ENCODE measurements around the gene POLR3E. TPM values are rescaled to one million over a fixed set of nuclear protein-coding genes. Genes with fewer than 3 reads are reported as not detected.
"Not testable (repeated sequence)": the region's sequence is repeated elsewhere in the genome, so short reads cannot be mapped to it uniquely, and the experiment has no call there.

POLR3E gene
- total RNA-seq, 1 donor from 2014 or later: 69.6 TPM

DNA sequence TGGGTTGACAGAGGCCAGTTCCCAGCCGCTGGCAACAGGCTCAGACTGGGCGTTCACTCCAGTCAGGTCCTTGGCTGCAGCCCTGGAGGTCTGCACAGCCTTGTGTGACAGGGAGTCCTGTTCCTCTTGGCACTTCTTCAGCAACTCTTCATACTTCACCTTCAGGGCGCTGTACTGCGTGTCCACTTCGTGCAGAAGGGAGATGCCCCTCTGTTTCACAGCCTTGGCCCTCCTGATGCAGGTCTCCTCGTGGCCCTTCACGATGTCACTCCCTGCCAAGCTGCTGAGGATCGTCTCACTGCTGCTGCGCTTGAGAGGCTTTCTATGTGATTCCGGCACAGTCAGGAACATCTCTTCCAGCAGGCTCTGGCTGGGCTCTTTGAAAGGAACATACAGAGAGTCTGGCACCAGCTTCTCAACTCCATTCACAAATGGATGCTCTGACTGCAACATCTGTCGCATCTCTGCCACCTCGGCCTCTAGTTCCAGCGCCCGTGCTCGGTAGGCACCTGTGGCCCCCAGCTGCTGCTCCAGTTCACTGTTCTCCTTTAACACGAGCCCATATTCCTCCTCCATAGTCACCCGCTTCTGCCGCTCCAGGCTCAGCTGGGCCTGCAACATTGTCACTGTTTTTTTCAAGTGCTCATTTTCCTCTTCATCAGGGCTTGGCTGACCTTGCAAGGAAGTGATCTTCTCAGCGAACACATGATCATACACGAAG lies 50.1 kb downstream of the POLR3E start:
- DNase-seq (ENCODE audit: low spot score, unreplicated experiment): no peak
- no peaks in the 10 kb centered on the region for H3K9me3 Mint-ChIP-seq (ENCODE audit: low read depth)

DNA sequence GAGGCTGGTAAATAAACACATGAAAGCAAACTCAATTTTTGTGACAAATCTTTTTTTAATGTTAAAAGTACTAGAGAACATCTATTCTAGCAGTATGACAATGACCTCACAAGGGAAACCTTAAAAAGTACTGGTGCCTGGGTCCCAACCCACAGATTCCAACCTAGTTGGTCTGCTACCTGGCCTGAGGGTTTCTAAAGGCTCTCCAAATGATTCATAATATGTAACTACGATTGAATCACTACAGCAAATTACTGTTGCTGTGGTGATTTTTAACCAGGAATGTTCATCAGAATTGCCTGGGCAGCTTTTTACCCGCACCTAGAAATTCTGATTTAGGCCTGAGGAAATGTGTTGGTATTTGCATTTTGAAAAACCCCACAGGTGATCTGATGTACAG lies 51.1 kb downstream of the POLR3E start:
- no peaks in the 10 kb centered on the region for H3K27me3 Mint-ChIP-seq
- no peaks in the 10 kb centered on the region for H3K4me1 Mint-ChIP-seq (ENCODE audit: low read depth)
- H3K9me3 Mint-ChIP-seq (ENCODE audit: low read depth): no peaks in the 10 kb centered on the region
- H3K36me3 Mint-ChIP-seq (ENCODE audit: insufficient read depth): peaks cover 35% of the 10 kb centered on the region
- H3K27ac Mint-ChIP-seq: no peak overlapping the region
- no peak overlapping the region for H3K4me3 Mint-ChIP-seq (ENCODE audit: low read depth)
- TF ChIP-seq, protein P1, sequence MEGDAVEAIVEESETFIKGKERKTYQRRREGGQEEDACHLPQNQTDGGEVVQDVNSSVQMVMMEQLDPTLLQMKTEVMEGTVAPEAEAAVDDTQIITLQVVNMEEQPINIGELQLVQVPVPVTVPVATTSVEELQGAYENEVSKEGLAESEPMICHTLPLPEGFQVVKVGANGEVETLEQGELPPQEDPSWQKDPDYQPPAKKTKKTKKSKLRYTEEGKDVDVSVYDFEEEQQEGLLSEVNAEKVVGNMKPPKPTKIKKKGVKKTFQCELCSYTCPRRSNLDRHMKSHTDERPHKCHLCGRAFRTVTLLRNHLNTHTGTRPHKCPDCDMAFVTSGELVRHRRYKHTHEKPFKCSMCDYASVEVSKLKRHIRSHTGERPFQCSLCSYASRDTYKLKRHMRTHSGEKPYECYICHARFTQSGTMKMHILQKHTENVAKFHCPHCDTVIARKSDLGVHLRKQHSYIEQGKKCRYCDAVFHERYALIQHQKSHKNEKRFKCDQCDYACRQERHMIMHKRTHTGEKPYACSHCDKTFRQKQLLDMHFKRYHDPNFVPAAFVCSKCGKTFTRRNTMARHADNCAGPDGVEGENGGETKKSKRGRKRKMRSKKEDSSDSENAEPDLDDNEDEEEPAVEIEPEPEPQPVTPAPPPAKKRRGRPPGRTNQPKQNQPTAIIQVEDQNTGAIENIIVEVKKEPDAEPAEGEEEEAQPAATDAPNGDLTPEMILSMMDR (IDR thresholded peaks at IDR 0.05; ENCODE audit: unreplicated experiment): no peak
- no peak for DNase-seq (ENCODE audit: low spot score, unreplicated experiment)

More for the DNA sequence above, 50.1 kb downstream of the POLR3E start:
- H3K4me1 Mint-ChIP-seq (ENCODE audit: low read depth): no peaks in the 10 kb centered on the region
- H3K27me3 Mint-ChIP-seq: no peaks in the 10 kb centered on the region
- H3K27ac Mint-ChIP-seq: no peak overlapping the region
- TF ChIP-seq, protein P1 (IDR thresholded peaks at IDR 0.05; ENCODE audit: unreplicated experiment): no peak
- peaks cover 35% of the 10 kb centered on the region for H3K36me3 Mint-ChIP-seq (ENCODE audit: insufficient read depth)
- H3K4me3 Mint-ChIP-seq (ENCODE audit: low read depth): no peak overlapping the region

DNA sequence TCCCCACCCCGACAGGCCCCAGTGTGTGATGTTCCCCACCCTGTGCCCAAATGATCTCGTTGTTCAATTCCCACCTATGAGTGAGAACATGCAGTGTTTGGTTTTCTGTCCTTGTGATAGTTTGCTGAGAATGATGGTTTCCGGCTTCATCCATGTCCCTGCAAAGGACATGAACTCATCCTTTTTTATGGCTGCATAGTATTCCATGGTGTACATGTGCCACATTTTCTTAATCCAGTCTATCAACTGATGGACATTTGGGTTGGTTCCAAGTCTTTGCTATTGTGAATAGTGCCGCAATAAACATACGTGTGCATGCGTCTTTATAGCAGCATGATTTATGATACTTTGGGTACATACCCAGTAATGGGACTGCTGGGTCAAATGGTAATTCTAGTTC lies 53.8 kb downstream of the POLR3E start:
- H3K36me3 Mint-ChIP-seq (ENCODE audit: insufficient read depth): peaks cover 37% of the 10 kb centered on the region
- not testable (repeated sequence) for H3K4me3 Mint-ChIP-seq (ENCODE audit: low read depth)

DNA sequence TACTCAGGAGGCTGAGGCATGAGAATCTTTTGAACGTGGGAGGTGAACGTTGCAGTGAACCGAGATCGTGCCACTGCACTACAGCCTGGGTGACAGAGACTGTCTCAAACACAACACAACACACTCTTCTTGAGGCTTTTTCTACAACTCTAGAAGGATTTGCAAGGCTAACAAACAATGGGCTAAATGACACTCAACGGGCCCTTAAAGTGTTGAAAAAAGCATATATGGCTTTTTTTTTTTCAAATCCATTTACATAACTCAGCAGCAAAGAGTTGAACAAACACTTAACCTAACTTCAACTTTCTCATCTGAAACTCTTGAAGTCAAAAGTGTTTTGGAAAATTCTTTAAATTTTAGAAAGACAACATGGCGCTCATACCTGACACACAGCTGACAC lies 54.9 kb downstream of the POLR3E start:
- H3K27me3 Mint-ChIP-seq: no peaks in the 10 kb centered on the region
- DNase-seq (ENCODE audit: low spot score, unreplicated experiment): no peak
- no peak overlapping the region for H3K4me3 Mint-ChIP-seq (ENCODE audit: low read depth)
- peaks cover 10% of the 10 kb centered on the region for H3K4me1 Mint-ChIP-seq (ENCODE audit: low read depth)
- H3K9me3 Mint-ChIP-seq (ENCODE audit: low read depth): no peaks in the 10 kb centered on the region
- peaks cover 30% of the 10 kb centered on the region for H3K36me3 Mint-ChIP-seq (ENCODE audit: insufficient read depth)
- no peak overlapping the region for H3K27ac Mint-ChIP-seq
- TF ChIP-seq, protein P1 (IDR thresholded peaks at IDR 0.05; ENCODE audit: unreplicated experiment): no peak

More for the DNA sequence above, 53.8 kb downstream of the POLR3E start:
- DNase-seq (ENCODE audit: low spot score, unreplicated experiment); H3K9me3 Mint-ChIP-seq (ENCODE audit: low read depth); H3K27me3 Mint-ChIP-seq; H3K27ac Mint-ChIP-seq: not testable (repeated sequence)
- H3K4me1 Mint-ChIP-seq (ENCODE audit: low read depth): peaks cover 10% of the 10 kb centered on the region

DNA sequence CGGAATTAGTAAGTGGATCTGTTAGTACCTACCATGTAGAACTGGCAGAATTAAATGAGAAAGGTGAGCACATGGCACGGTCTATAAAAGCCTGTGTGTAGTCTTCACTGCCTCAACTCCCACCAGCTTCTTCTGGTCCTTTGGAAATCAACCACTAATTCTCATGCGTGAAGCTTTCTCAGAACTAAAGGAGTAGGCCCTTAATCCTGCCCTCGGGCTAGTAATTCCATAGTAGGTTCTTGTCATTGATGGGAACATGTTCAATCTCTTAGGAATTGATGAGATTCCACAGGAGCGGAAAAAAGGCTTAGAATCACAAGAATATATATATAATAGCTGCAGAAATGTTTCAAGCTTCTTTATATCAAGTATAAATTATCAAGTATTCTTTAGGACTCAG lies 55.5 kb downstream of the POLR3E start:
- no peak overlapping the region for H3K4me3 Mint-ChIP-seq (ENCODE audit: low read depth)
- H3K4me1 Mint-ChIP-seq (ENCODE audit: low read depth): peaks cover 10% of the 10 kb centered on the region
- H3K27ac Mint-ChIP-seq: no peak overlapping the region
- peaks cover 26% of the 10 kb centered on the region for H3K36me3 Mint-ChIP-seq (ENCODE audit: insufficient read depth)
- TF ChIP-seq, protein P1 (IDR thresholded peaks at IDR 0.05; ENCODE audit: unreplicated experiment): no peak
- no peaks in the 10 kb centered on the region for H3K27me3 Mint-ChIP-seq
- H3K9me3 Mint-ChIP-seq (ENCODE audit: low read depth): no peaks in the 10 kb centered on the region
- no peak for DNase-seq (ENCODE audit: low spot score, unreplicated experiment)

All from progenitor cell of endocrine pancreas (in vitro differentiated cells).